C4-2B (cell line): ENCODE data around the gene MYO9B.

Source experiments
- CTCF ChIP-seq: fragments of 450-650 bp; conservative IDR thresholded peaks from 2 replicates; pipeline ENCODE4 v1.5.1; 2017; ENCODE audit warnings: mild to moderate bottlenecking
- ZFX ChIP-seq: fragments of 450-650 bp; IDR thresholded peaks from 2 replicates; pipeline ENCODE4 v1.6.1; 2017

DNA sequence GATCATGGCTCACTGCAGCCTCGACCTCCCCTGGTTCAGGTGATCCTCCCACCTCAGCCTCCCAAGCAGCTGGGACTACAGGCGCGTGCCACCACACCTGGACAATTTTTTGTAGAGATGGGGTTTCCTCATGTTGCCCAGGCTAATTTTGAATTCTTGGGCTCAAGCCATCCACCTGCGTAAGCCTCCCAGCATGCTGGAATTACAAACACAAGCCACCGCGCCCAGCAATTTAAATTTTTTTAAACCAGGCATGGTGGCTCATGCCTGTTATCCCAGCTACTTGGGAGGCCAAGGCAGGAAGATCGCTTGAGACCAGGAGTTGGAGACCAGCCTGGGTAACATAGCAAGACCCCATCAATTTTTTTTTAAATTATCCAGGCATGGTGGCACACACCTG lies 79.7 kb downstream of the MYO9B start:
- TF ChIP-seq CTCF (no peak), ZFX (no peak)
